Astrocyte of the spinal cord (primary cell): Measurements from ENCODE around the gene MTOR.
A peak's percentile ranks its signal among the peaks of the same experiment; 100 is the strongest.
"Not testable (repeated sequence)": the region's sequence is repeated elsewhere in the genome, so short reads cannot be mapped to it uniquely, and the experiment has no call there.

Source experiments
- DNase-seq: peaks from one replicate; pipeline ENCODE4 v3.0.0; 2011; ENCODE audit warnings: low read depth, low spot score
- H3K4me3 ChIP-seq: 2 replicates; pipeline ENCODE4 v1.5.1; 2011; ENCODE audit warnings: low read depth, mild to moderate bottlenecking, low read length, moderate library complexity
- CTCF ChIP-seq: IDR thresholded peaks from 2 replicates; pipeline ENCODE4 v1.5.1; 2012; ENCODE audit warnings: low read depth, mild to moderate bottlenecking, low read length, inconsistent platforms
- in situ Hi-C: cut with HindIII; loops from 2 replicates; pipeline ENCODE4 v1.10.0; 2017; ENCODE audit warnings: low sequenced_read_pairs

MTOR gene

GRCh38 chr1:11068600-11069473, 193.5 kb downstream of the MTOR start:
- no peak for TF ChIP-seq CTCF
- DNase-seq: no peak
- H3K4me3 ChIP-seq: no peak overlapping the region
- in situ Hi-C loops: no loop called here

GRCh38 chr1:11067716-11068599, 194.4 kb downstream of the MTOR start:
- H3K4me3 ChIP-seq: no peak overlapping the region
- in situ Hi-C loops: no loop called here
- TF ChIP-seq CTCF: no peak
- no peak for DNase-seq

- in situ Hi-C loops: no loop called here
- TF ChIP-seq CTCF: no peak
- no peak overlapping the region for H3K4me3 ChIP-seq
- DNase-seq: no peak
Observed at GRCh38 chr1:11065796-11066195, 196.6 kb downstream of the MTOR start.

GRCh38 chr1:11064942-11065341, 197.4 kb downstream of the MTOR start:
- H3K4me3 ChIP-seq: no peak overlapping the region
- in situ Hi-C loops: no loop called here
- TF ChIP-seq CTCF: no peak
- no peak for DNase-seq

- H3K4me3 ChIP-seq, in situ Hi-C loops, DNase-seq: not testable (repeated sequence)
- peak; percentile 2 for TF ChIP-seq CTCF
Observed at GRCh38 chr1:11063937-11064537, 198.3 kb downstream of the MTOR start.

- no peak overlapping the region for H3K4me3 ChIP-seq
- DNase-seq: peak; percentile 84
Observed at GRCh38 chr1:11062965-11063401, 199.4 kb downstream of the MTOR start.

More at GRCh38 chr1:11062965-11063401, 199.4 kb downstream of the MTOR start:
- no peak for TF ChIP-seq CTCF
- in situ Hi-C loops: no loop called here
